ENCODE data around the gene ARHGAP12.
A peak's percentile ranks its signal among the peaks of the same experiment; 100 is the strongest.
"Not testable (repeated sequence)": the region's sequence is repeated elsewhere in the genome, so short reads cannot be mapped to it uniquely, and the experiment has no call there.

Gene ARHGAP12

GRCh38 chr10:31923389-31923788 is 5.2 kb downstream of the ARHGAP12 start:
- no peak for DNase-seq

DNA sequence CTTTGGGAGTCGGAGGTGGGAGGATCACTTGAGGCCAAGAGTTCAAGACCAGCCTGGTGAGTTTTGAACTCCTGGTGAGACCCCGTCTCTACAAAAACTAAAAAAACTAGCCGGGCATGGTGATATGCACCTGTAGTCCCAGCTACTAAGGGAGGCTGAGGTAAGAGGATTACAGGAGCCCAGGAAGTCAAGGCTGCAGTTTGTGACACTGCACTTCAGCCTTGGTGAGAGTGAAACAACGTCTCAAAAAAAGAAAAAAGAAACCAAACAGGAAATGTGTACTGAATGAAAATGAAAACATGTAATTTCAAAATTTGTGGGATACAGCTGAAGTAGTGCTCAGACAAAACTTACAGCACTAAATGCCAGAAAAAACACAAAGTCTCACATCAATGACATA is 7.6 kb downstream of the ARHGAP12 start:
- no peak for DNase-seq

- DNase-seq = no peak
These were observed 8.1 kb downstream of the ARHGAP12 start for GRCh38 chr10:31920538-31920937.

GRCh38 chr10:31918671-31919409 is 9.8 kb downstream of the ARHGAP12 start:
- no peak for DNase-seq

GRCh38 chr10:31914370-31914769 is 14.3 kb downstream of the ARHGAP12 start:
- DNase-seq = no peak

GRCh38 chr10:31912898-31913850 is 15.5 kb downstream of the ARHGAP12 start:
- no peak for DNase-seq

DNA sequence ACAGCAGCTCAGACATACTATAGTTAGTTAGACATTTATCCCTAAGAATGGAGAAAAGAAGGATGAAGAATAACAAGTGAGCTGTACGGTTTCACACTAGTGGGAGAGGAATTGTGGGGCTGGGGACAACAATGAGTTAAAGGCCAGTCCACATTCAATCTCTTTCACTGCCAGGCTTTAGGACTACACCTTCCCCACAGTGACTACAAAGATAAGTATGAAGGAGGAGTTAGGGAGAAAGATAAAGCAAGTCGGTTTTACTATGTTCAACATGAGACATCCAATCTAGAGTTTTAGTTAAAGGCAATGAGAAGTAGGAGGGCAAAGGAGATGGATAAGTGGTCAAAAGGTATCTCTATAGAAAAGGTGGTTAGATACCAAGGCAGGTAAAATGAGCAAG is 16.3 kb downstream of the ARHGAP12 start:
- DNase-seq = no peak

- DNase-seq = no peak
These were observed 18.6 kb downstream of the ARHGAP12 start for GRCh38 chr10:31910016-31910415.

GRCh38 chr10:31908157-31908556 is 20.5 kb downstream of the ARHGAP12 start:
- no peak for DNase-seq

- DNase-seq = no peak
These were observed 22.6 kb downstream of the ARHGAP12 start for GRCh38 chr10:31906039-31906438.

GRCh38 chr10:31905586-31905985 is 23.0 kb downstream of the ARHGAP12 start:
- DNase-seq = no peak

GRCh38 chr10:31902625-31903024 is 26.0 kb downstream of the ARHGAP12 start:
- DNase-seq = no peak

GRCh38 chr10:31897506-31897905 is 31.1 kb downstream of the ARHGAP12 start:
- no peak for DNase-seq

DNA sequence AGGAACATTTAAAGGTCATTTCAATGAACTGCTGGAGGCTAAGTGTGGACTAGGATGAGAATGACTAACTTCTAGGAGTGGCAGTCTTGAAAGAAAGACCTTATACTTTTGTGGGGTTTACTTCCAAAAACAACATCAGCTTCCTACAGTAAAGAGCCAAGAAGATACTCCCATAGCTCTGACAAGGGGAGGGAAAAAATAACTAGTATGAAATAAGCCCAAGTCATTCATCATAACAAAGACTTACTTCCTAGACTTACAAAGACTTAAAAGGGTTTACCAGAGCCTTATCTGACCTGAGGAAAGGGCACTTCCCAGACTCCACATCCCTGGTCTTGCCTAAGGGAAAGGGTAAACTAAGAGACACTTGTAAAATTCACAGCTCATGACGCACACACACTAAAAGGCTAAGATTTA is 31.7 kb downstream of the ARHGAP12 start:
- DNase-seq = no peak

DNA sequence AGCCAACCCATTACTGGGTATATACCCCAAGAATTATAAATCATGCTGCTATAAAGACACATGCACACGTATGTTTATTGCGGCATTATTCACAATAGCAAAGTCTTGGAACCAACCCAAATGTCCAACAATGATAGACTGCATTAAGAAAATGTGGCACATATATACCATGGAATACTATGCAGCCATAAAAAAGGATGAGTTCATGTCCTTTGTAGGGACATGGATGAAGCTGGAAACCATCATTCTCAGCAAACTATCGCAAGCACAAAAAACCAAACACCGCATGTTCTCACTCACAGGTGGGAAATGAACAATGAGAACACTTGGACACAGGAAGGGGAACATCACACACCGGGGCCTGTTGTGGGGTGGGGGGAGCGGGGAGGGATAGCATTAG is 32.9 kb downstream of the ARHGAP12 start:
- DNase-seq = not testable (repeated sequence)

GRCh38 chr10:31888442-31888841 is 40.2 kb downstream of the ARHGAP12 start:
- no peak for DNase-seq

DNA sequence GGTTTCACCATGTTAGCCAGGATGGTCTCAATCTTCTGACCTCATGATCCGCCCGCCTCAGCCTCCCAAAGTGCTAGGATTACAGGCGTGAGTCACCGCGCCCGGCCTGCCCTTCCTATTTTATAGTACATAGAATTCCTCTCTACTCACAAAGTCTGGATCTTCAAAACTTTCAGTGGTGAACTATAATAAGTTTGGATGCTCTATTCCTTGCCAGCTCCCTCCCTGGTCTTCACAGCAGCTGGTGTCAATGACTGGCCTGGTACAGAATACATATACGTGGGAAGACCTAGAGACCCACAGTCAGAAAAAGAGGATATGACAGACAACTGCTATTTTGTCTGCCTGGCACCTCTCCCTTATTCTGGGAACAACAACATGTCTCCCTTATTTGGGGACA is 40.8 kb downstream of the ARHGAP12 start:
- DNase-seq = no peak

DNA sequence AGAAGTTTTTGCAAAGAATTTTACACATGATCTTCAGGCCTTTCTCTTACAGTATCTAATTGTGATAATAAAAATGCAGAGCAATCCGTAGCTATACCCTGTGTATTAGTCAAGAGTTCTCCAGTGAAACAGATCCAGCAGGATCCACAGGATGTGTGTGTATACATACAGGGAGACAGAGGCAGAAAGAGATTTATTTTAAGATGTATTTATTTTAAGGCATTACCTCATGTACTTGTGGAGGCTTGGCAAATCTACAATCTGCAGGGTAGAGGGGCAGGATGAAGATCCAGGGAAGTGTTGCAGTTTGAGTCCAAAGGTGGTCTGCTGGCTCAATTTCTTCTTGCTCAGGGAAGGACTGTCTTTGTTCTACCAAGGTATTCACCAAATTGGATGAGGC is 41.7 kb downstream of the ARHGAP12 start:
- no peak for DNase-seq

- DNase-seq = no peak
These were observed 42.7 kb downstream of the ARHGAP12 start for GRCh38 chr10:31885971-31886370.

DNA sequence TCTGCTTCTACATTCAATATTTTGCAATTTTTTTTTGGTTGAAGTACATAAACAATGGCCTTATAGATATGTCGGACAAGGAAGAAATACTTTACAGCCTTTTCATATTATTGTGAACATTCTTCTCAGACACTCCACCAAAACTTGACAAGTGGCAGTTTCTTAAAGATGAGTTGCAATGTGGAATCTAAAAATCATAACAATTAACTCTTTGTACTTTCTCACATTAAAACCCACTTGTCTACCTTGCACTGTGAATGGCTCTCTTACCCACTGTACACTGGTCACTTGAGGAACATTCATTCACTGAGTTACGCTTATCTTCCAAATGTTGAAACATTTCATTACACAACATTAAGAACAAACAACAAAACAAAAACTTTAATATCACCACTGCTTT is 44.2 kb downstream of the ARHGAP12 start:
- no peak for DNase-seq

DNA sequence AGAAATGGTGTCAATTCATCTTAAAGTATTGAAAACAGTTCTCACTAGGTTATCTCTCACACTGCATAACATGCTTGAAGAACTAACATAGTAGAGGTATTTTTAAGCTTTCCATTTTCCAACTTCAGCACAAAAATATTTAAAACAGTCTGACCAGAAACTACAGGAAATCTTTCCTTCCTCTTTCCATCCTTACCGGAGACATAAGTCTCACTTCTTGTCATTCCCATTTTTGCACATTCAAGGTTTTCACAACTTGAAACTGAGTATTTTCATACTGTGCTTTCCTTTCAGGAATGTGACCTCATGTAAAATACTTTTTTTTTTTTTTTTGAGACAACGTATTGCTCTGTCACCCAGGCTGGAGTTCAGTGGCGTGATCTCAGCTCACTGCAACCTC is 45.2 kb downstream of the ARHGAP12 start:
- no peak for DNase-seq

DNA sequence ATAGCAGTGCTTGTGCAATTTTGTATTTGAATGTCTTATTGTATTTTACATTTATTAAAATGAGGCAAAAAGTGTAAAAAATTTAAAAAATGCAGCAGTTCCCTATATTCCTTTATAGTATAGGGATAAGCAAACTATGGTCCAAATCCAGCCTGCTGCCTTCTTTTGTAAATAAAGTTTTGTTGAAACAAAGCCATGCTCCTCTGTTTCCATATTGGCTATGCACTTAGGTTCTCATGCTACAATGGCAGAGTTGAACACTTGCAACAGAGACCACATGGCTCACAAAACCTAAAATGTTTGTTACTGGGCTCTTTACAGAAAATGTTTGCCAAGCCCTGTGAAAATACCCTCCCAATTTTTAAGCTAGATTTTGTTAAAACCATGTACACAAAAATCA is 50.1 kb downstream of the ARHGAP12 start:
- DNase-seq = no peak

DNA sequence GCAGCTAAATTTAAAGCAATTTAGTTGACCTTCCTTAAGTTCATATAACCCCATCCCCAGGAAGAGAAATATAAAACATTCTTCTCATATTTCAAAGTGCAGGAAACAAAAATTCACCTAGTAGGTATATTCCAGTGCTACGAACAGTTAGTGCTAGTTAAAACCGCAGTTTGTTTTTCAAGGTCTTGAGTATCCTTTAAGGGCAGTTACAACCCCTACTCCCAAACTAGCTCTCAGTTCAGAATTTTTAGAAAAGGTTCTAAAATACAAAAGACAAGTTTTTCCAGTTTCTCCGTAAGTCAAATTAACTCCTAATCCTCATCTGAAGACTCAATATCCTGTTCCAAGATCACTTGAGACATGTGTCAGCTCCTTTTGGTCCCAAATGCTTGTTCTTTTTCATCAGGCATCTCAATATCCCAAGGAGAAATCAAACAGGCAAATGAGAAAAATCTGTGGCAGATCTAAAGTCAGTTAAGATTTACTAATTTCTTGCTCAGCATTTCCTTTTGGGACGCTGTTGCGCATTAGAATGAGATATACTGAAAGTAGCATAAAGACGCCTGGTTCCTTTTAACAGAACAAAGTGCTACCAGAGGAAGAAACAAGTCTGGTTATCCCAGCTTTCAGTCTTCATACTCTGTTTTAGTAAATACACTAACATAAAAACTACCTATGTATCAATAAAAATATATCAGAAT is 51.8 kb downstream of the ARHGAP12 start:
- DNase-seq = peak; percentile 10

All from CD4-positive, alpha-beta T cell treated with Interleukin-10 for 1 hour (primary cell).